ENCODE results near the gene TFDP2.

- TF ChIP-seq IRF2 (CRISPR knock-in tag; IDR thresholded peaks at IDR 0.05; ENCODE audit: borderline replicate concordance, low read depth) (no peak), CTCF (IDR thresholded peaks at IDR 0.05) (no peak), ESRRA (CRISPR knock-in tag; IDR thresholded peaks at IDR 0.05; ENCODE audit: borderline replicate concordance) (no peak), ELF4 (CRISPR knock-in tag; IDR thresholded peaks at IDR 0.05; ENCODE audit: low read depth) (no peak), HMGXB4 (CRISPR knock-in tag; IDR thresholded peaks at IDR 0.05) (no peak), ATF2 (CRISPR knock-in tag; IDR thresholded peaks at IDR 0.05; ENCODE audit: borderline replicate concordance, low read depth) (no peak), ZNF532 (CRISPR knock-in tag; IDR thresholded peaks at IDR 0.05; ENCODE audit: borderline replicate concordance) (no peak), E2F5 (CRISPR knock-in tag; IDR thresholded peaks at IDR 0.05) (no peak), FOXJ3 (CRISPR knock-in tag; IDR thresholded peaks at IDR 0.05; ENCODE audit: borderline replicate concordance) (no peak)
Measured at GRCh38 chr3:141900343-141900742, 249.0 kb downstream of the TFDP2 start.

Data from WTC11 (cell line).